HG03354 (cell line): Measurements from ENCODE around the gene KLF7.

Experiments
- ATAC-seq: cut with Tn5 transposase; IDR thresholded peaks from one replicate; pipeline ENCODE4 v1.9.1; 2021; ENCODE audit warnings: mild to moderate bottlenecking; ENCODE audit not compliant: unreplicated experiment, poor library complexity, severe bottlenecking

The KLF7 gene

DNA sequence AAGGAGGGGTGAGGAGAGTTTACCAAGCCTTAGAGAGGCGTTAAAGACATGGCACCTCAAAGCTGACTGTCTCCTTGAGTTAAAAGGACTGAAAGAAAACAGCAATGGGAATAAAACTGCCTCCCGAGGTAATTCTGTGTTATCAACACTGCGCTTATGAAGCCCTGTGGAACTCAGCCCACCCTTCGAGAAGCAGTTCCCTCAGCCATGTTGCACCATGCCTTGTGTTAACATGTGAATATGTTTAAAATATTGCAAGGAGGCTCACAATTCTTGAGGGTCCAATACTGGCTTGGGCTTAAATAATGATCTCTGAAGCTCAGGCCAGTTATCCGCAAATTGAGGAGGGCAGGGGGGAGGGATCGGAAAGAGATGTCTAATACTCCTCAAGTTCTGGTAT, 14.7 kb downstream of the KLF7 start:
- ATAC-seq, result no peak

DNA sequence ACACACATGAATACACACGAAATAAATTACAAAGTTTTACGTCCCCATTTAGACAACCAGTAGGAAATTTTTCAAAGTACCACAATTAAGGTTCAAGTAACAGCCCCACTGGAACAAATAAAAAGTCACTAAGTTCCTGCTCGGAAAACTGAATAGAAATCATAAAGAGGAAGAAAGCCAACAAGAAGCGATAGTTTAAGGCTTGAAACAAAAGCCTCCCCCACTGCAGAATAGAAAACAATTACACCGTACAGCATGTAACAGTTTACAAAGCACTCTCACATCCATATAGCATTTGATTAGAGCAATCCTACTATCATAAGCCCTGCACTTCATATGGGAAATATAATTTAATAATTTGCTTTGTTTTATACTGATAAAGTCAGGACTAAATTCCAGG, 15.5 kb downstream of the KLF7 start:
- ATAC-seq, result peak; percentile 36

DNA sequence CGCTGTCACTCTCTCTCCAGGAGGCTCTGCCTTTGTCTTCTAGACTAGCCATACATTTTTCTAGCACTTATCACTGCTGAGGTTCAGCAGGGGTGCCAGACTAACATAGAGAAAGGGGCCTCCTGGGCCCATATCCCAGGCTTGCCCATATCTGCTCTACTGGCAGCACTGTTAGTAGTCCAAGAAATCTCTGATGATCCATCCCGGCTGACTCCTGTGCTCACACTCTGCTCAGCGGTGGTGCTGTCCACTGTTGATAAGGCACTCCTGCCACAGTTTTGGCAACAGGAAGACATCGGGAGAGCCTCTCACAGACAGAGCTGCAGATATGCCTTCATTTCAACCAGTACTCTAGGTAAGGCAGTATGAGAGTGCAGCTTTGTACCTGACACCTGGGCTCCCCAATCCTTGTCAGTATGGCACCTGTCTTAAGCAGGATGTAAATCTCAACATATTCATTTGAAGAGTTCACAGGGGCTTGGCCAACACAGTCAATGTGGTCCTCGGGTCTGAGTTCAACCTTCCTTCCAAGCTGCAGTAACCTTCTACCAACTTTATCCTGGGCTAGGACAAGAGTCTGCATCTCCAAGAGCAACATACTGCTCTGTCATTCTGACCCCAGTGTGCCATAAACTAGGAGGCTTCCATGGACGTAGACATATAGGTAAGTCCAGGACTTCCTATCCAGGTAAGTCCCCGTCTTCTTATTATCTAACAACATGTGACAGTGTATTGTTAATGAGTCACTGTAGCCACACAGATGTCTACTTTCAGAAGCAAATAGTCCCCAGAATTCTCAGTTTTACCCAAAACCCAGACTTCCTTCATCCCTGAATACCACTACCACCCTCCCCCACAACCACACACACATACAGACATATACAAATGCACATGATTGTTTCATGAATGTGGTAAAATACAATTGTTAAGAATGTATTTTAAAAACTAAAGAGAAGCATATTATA, 16.2 kb downstream of the KLF7 start:
- ATAC-seq, result peak; percentile 84

DNA sequence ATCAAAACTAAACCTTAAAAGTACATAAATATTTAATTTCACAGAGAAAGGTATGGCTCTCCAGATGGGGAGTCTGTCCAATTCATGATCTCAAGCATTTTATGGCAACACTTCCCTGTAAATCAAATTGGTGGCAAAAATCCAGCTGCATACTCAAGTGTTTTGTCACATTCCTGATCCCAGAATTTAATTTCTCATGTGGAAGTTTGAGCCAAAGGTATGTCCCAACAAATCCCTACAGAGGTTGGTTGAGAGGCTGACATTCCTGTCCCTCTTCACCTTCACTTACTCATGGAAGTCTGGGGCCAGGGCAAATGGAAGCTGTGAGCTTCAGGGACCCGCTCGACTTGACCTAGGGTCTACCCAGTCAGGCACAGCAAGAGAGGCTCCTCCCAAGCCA, 17.7 kb downstream of the KLF7 start:
- no peak for ATAC-seq

DNA sequence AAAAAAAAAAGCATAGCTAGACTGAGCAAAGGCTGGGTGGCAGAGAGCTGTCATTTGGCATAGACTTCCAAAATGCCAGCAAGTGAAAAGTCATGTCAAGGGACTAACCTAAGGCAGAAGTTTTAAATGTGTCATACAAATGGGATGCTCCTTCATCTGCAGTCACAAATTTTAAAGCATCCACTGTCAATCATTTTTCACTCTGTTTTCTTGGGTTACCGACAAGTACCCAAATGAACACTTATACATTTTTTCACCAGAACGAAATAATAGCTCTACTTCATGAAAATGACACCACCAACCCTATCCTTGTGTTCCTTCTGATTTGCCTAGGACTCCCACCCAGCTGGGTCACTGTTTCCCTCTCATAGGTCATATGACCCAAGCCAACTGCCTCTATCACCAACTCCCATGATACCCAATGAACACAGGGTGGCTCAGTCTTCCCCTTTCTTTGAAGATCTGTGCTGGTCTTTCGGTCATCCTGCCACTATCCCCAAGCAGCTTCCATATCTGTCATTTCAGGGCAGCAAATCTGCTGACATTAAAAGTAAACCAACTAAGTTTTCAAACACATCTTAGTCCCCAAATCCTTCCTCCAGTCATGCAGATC, 21.5 kb downstream of the KLF7 start:
- no peak for ATAC-seq

DNA sequence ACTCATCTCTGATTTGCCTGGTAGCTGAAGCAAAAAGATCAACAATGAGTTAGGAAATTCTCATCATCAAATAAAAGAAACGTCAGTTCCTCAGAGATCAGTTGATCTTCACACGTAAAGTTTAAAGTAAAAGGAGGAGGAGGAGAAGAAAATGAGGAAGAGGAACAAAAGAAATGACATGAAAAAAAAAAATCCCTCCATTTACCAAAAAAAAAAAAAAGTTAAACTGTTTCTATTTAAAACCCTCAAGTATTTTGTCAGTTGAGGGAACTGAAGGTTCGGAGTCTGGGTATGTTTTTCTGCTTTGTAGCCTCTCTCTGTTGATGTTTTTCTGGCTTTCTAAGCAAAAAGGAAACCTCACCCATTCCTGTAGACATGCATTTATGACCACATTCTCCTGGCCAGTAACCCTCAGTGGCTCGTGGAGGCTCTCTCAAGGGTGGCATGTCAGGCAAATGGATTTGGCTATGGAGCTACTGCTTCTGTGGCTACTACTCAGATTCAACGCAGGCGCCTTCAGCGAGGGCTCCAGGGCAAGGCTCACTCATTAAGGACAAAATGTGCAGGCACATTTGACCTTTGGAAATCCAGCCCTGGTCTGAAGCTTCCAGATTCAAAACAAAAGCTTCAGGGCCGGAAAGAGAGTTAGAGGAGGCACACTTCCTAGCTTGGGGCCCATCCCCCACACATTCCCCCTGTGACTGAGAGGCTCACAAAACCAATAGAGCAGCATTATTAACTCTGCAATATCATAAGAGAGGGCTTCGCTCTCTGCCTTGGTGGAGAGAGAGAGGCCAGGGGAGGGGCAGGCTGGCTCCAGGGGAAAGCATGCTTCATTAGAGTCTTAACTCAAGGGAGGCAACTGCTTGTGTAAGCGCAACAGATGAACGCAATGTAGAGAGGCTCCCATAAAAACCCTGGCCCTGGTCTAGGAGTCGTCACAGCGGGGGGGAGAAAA, 22.3 kb downstream of the KLF7 start:
- peak; percentile 62 for ATAC-seq

DNA sequence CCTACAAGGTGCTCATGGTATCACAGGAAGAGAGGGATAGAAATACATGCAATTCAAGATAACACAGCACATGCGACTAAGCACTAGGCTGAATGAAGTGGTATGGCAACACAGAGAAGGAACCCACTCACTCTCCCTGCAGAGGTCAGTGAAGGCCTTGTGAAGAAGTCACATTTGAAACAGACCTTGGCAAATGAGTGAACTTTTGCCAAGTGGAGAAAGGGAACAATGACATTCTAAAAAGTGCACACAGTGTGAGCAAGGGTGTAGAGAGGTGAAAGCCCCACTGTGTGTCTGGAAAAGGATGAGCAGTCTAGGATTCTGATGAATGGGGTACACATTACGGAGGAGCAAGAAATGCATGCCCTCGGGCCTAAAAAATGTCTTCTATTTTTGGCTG, 23.3 kb downstream of the KLF7 start:
- ATAC-seq, result peak; percentile 56

DNA sequence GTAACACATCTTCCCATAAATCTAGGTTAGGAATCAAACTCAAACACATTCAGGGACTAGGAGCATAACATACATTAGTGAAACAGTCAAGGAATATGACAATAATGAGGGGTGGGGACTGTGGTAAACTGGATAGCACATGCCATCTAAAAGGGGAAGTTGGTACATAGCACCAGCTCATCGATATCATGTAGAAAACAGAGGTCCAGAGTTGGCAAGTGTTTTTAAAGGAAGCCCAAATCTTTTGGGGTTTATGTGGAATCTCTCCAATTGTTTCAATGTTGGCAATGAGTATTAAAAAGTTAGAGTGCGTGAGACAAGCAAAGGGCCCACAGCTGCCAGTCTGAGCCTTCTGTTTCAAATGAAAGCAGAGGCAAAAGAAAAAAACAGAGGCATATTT, 24.4 kb downstream of the KLF7 start:
- ATAC-seq, result no peak

DNA sequence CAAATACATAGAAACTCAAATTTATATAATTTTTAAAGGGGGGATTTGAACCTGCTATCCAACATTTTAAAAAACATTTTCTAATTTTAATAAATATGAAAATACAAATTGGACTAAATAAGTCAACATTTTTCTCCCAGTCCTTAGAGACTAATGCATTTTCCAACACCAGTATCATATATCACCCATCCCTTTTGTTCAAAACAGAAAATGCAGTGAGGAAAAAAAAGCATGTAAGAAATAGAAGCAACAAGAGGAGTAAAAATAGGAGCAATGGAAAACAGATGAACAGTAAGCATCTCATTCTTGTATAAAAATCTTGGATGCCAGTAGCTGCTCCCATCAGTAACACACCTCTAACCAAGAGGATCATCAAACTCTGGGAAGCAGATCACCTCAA, 25.5 kb downstream of the KLF7 start:
- no peak for ATAC-seq

DNA sequence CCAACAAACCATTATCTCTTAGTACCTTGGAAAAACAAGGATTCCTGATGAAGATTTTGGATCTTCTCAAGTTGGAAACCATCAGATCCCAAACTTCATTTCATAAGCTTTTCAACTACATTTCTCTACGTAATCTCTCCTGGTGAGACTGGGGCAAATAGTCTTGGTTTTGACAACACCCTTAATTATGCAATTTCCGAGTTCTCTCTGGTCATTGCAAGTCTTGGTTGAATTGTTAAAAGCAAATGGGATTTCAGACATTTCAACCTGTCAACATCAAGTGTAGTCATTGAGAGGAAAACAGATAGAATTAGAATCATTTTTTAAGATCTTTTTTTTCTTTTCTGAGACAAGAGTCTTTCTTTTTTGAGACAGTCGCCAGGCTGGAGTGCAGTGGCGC, 26.2 kb downstream of the KLF7 start:
- no peak for ATAC-seq

DNA sequence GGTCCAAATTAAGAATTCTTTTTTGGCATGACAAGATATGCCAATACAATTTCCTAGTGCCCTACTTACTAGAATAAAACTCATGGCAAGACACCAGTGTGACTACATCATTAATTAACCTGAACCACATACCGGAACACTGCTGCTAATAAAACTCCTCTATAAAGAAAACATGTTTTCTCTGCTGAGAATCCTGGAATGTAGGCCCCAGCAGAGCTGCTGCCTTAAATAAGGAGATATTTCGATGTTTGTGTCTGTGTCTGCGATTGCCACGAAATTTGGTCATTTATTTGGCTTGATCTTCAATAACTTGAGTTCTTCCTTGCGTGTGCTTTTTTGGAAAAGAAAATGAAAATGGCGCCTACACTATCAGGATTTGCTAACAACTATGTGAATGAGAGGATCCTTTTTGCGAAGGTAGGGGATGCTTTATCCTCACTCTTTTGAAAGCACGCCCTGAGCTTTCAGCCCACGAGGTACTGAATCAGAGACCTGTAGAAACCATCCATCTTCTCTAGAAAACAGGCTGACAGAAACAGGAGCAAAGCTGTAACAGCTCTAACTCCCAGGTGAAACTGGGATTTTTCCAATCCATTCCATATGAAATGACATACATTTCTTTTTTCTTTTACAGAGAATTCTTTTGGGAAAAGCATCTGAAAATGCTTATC, 27.0 kb downstream of the KLF7 start:
- ATAC-seq, result no peak

DNA sequence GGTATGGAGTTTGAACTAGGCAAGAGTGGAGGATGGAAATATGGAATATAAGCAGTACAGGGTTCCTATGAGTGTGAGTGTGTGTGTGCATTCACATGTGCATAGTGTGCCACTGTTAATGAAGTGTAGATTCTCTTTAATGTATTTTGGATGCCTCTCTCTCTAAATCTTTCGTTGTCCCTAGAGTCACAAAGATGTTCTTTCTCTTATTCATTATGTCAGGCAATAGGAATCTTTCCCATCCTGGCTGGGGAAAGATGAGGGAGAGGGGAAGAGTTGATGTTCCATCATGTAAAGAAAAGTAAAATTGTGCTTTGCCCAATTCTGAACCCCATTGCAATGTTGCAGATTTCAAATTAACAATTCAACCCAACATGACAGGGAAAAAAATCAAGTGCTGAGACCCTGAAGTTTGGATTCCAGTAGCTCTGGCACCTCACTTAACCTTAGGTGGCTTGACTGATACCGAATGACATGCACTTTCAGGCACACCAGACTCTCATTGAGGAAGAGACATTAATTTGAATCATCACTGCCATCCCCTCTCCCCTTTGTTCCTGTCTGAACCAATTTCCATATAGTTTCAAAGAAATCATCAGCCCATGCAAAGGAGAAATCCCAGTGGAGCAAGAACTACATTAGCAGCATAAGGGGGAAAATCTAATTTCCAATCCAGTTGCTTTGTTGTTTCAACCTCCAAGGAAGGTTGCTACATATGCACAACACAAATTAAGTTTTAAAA, 28.0 kb downstream of the KLF7 start:
- no peak for ATAC-seq

DNA sequence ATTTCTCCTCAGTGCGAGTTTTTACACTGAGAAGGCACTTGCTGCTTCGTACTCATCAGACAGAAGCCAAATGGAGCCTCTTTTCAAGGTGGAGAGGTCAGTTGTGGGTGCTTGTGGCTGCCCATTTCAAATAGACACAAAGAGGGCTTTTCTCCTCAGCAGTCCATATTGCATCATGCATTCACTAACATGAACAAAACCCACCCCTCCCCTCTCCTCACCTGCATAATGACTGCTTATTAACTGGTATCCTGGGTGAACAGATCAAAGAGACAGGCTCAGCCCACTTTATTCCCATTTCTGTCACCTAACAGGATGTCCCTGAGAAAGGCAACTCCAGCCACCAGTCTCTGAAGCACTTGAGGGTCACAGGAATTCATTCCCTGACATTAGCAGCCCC, 28.9 kb downstream of the KLF7 start:
- ATAC-seq, result no peak

DNA sequence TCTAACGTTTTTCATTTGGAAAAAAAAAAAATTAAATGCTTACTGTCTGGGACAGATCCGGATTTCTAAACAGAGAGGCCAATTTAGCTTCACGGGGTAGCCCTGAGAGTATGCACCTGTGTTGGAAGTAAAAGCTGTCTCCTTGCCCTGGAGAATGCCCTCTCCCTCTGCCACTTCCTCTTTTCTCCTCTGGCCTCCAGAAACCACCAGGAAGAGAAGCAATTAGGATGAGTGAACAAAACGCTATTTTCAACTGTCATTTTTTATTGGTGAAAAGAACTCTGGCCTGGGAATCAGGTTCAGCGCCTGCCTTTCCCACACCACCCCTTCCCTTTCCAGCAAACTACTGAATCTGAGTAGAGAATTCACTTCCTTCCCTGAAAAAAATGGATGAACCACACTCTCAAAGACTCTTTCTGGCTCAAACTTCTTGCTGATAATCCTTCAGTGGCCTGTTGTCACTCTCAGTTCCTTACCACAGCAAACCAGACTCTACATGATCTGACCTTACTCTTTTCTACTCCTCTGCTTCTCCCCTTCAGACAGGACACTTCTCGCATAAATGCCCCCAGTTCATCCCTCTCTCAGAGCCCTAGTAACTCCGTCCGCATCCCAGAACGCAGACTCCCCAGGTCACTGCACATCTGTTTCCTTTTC, 29.8 kb downstream of the KLF7 start:
- no peak for ATAC-seq

DNA sequence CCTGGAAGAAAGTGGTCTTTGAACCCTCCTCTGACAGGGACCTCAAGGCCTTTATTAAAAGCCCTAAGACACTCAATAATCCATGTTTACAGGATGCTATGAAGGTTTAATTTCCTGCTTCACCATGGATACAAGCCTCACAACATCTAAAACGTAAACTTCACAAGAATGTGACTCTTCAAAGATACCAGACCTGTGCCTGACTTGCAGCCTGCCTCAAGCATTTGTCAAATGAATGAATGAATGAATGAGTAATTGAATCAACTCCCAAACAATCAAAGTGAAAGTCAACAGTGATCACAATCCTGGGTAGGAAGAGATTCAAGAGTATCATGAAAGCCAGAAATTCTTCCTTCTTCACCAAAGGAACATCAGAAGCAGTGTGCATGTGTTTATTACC, 30.4 kb downstream of the KLF7 start:
- ATAC-seq, result no peak

DNA sequence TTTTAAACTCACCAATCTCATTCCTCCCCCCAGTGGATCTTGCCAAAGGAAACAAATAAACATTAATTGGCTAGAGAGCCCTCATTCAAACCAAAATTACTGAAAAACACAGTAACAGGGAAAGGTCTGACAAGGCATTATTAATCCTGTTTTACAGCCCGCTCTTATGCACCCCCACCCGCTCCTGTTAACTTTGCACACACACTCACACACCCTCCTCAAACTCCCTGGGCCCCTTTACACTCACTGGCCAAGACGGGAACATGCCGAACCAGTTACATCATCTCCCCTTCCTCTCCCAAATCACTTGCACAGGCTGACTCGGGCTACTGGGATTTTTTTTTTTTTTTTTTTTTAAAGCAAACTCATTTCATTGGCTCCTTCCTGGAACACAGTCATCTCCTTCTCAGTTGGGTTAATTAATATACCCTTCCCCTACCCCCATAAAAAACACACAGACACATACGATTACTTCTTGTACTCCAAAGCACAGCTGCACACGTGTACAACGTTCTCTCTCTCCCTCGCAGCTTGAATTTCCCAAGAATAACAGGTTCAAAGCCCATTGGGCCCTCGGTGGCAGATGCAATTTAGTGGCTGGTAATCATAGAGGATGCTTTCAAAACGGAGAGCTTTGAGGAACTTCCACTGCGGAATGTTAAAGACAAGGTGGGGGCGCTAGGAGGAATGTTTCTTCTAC, 31.8 kb downstream of the KLF7 start:
- ATAC-seq, result no peak

DNA sequence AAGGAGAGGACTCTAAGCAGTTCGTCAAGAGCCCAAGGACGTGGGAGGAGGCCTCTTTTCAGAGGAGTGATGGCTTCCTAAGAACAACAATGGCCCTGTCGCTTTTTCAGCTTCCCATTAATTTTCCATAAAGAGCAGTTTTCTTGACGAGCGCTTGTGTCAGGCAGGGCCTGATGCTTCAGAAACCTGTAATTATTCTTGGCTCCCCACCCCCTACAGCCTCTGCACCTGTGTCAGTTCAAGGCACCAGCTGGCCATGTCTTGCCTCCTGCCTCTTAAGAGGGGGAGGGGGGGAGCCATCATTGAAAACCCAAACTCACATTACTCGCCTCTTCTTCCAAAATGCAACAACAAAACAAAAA, 32.3 kb downstream of the KLF7 start:
- ATAC-seq, result no peak

DNA sequence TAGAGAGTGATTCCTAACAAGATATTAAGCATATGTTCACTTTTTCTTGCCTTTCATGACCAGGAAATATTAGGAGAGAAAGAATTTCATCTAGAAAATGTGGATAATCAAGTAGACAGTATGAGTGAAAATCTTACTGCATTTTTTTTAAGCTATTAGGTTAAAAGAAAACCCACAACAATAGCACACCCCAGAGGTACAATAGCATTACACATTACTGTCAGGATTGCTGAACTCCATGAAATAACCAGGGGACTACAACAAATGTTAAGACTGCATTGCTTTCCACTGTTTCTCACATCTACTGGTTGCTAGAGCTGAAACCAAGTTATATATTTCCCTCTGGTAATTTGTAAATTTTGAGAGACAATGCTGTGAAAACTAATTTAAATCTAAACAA, 33.7 kb downstream of the KLF7 start:
- no peak for ATAC-seq
